Measurements from ENCODE around the gene C5AR1.
"Not testable (repeated sequence)": the region's sequence is repeated elsewhere in the genome, so short reads cannot be mapped to it uniquely, and the experiment has no call there.

The C5AR1 gene

DNA sequence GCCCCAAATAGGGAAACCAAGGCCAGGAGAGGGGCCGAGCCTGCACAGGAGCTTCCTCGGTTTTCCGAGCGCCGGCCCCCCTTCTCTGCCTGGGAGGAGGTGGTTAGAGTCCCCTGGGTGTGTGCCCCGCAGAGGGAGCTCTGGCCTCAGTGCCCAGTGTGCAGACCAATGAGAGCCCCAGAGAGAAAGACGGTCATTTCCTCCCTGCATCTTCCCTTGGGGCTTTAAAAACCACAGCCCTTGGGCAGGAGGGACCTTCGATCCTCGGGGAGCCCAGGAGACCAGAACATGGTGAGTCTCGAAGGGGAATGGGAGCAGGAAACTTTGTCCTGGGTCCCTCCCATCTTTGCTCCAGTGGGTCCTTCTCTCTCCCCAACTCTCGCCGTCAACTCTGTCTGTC is at the start of gene C5AR1:
TSS of gene C5AR1 (plus strand) at position 254 of the 400 bp plus-strand sequence. CDS start at position 289, 35 bp downstream.
- DNase-seq: no peak

- DNase-seq: no peak
These were observed 49.2 kb upstream of the C5AR1 start for GRCh38 chr19:47260476-47260875.

GRCh38 chr19:47261946-47262793 is 47.5 kb upstream of the C5AR1 start:
- not testable (repeated sequence) for DNase-seq

- no peak for DNase-seq
These were observed 45.0 kb upstream of the C5AR1 start for GRCh38 chr19:47264629-47265028.

DNA sequence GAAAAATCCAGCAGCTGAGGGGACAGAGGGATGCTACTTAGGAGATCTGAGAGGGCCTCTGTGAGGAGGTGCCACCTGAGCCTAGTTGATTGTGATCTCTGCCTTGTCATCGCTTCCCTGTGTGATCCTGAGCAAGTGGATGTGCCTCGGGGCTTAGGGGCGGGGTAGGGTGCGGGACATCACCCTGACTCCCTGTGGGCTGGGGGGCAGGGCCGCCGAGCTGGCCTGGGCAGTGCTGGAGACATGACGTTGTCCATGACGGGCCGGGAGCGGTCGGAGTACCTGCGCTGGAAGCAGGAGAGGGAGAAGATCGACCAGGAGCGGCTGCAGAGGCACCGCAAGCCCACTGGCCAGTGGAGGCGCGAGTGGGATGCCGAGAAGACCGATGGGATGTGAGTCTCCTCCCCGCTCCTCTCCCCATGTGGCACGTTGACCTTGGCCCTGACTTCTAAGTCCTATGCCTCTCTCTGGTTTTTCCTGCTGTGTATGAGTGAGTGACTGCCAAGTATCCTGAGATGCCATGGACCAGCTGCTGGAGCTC is 43.2 kb upstream of the C5AR1 start:
- DNase-seq: no peak

- DNase-seq: no peak
These were observed 42.3 kb upstream of the C5AR1 start for GRCh38 chr19:47267350-47267759.

DNA sequence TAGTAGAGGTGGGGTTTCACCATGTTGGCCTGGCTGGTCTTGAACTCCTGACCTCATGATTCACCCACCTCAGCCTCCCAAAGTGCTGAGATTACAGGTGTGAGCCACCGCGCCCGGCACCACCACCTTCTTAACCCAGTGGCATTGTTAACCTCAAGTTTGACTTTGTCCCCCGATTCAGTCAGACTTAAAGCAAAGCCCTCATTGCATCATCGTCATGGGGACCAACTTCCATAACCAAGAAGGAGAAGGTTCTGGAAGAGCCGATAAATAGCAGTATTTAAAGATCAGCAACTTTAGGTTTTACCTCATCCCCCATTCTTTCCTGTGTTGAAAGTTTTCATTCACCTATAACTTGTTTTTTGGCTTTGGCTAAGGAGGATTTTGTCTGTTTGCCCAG is 41.6 kb upstream of the C5AR1 start:
- no peak for DNase-seq

- no peak for DNase-seq
These were observed 40.1 kb upstream of the C5AR1 start for GRCh38 chr19:47269596-47269995.

DNA sequence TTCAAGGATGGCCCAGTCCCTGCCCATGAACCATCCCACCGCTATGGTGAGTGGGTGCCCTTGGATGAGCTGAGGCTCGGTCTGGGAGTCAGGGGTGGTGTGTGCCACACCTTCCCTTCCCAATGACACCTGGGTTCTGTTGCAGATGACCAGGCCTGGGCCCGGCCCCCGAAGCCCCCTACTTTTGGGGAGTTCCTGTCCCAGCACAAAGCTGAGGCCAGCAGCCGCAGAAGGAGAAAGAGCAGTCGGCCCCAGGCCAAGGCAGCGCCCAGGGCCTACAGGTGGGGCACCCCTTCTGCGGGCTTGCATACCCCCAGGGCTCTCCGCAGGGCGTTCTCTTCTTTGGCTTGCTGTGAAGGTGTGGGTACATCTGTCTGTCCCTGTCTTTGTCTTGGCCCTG is 39.3 kb upstream of the C5AR1 start:
- no peak for DNase-seq

DNA sequence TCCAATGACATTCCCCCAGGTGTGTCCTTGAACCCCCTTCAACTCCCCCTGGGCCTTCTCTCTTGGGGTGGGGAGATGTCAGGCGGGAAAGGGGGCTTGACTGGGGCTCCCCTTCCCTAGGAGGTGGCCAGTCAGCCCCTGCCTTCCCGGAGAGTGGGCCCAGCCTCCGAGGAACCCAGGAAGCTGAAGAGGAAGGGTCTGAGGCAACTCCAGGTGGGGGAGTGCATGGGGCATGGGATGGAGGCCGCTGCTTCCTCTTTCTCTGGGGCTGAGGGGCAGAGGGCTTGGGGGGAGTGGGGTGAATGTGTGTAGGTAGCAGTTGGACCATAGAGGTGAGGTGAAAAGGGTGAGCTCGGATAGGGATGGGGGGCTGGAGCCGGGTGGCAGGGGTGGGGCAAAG is 37.7 kb upstream of the C5AR1 start:
- no peak for DNase-seq

DNA sequence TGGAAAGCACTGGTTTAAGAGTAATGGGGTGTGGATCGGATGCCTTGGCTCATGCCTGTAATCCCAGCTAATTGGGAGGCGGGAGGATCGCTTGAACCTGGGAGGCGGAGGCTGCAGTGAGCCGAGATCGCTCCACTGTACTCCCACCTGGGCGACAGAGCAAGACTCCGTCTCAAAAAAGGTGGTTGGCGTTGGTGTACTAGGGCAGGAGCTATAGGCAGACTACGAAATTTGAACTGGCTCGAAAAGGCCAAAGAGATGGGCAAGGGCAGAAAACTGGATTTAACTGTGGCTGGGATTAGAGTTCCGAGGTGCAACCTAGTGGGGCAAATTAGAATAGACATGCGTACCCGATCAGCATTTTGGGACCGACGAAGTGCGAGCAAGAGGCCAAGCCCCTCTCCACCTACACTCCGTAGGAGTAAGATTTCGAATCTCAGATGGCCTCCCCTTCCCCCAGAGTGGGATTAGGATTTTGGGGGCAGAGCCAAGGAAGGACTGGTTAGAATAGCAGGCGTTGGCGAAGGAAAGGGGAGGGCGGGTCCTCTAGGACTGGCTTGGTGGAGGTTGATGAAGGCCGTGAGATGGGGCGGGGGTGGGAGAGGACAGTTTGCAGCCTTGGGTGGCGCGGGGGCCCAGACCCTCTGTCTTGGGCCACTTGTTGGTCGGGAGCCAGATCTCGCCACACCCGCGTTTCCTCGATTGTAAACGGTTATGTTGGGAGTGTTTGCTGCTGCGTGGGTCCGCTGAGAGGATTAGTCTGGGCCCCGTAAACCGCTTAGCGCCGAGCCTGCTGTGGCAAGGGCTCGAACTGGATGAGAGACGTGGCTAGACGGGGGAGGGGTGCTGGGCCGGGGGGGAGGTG is 37.0 kb upstream of the C5AR1 start:
- no peak for DNase-seq

DNA sequence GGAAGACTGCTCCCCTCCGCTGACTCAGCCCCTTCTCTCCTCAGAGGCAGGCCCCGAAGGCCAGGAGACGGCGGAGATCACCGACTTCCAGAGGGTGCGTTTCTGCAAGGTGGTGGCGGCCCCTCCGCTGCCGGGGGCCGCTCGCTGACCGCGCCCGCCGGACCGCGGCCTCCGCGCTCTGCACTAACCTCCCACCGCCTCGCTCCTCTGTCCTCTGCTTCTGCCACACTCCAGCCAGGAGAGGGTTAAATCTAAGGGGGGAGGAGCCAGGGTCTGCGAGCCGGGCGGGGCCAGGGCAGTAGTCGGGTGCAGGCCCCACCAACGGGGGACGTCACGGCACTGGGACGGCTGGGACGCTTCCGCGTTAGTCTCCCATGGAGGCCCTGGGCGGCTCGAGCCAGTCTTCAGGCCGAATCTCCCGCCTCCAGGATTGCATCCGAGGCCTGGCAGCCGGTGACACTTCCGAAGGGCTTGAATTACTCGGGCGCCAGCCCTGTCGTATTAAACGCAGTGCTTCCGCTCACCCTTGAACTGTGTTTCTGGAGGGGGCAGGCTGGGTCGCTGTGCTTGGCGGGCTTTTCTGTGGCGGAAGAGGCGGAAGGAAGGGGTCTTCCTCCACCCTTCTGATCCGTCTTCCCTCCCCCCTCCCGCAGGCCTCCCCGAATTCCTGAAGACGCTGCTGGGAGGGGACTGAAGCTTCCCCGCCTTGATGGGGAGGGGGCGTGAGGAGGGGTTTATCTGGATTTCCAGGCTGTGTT is 36.2 kb upstream of the C5AR1 start:
- peak; percentile 93 for DNase-seq

DNA sequence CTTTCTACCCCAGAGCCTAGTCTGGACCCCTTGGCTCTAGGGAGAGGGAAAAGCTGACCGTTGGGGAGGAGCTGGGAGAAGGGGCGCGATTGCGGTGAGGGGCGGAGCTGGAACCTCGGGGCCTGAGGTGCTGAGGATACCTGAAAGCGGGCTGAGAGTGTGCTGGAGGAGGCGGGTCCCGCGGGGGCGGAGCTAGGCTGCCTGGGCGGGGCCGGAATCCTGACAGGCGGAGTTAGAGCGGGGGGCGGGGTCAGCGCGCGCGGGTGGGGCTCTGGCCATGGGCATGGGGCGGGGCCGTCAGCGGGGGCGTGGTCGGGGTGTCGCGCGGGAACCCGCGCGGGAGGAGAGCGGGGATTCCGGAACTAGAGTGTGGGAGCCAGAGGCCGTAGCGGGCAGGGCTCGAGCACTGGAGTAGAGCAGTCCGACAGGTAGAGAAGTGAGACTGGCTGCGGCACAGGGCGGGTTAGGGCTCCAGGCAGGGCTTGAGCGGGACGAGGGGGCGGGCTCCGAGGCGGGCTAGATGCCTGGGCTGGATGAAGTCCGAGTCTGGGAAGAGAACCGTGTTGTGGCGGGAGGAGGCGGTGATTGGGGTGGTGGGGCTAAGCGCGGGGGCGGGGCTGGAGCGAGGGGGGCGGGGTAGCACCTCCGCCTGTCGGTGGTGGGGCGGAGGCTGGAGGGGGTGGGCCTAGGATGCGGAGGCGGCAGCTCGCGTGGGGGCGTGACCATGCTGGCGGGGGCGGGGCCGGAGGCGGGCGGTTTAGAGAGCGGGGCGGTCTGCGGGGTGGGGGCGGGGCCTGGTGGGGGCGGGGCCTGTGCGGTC is 35.4 kb upstream of the C5AR1 start, which contains the start of gene INAFM1:
TSS of gene INAFM1 (plus strand) at position 815 of the 820 bp plus-strand sequence. CDS start 35 bp downstream, outside the sequence.
- DNase-seq: peak; percentile 98

GRCh38 chr19:47274891-47275761 is 34.5 kb upstream of the C5AR1 start:
- no peak for DNase-seq

- no peak for DNase-seq
These were observed 33.7 kb upstream of the C5AR1 start for GRCh38 chr19:47275791-47276461.

- not testable (repeated sequence) for DNase-seq
These were observed 33.1 kb upstream of the C5AR1 start for GRCh38 chr19:47276513-47276912.

DNA sequence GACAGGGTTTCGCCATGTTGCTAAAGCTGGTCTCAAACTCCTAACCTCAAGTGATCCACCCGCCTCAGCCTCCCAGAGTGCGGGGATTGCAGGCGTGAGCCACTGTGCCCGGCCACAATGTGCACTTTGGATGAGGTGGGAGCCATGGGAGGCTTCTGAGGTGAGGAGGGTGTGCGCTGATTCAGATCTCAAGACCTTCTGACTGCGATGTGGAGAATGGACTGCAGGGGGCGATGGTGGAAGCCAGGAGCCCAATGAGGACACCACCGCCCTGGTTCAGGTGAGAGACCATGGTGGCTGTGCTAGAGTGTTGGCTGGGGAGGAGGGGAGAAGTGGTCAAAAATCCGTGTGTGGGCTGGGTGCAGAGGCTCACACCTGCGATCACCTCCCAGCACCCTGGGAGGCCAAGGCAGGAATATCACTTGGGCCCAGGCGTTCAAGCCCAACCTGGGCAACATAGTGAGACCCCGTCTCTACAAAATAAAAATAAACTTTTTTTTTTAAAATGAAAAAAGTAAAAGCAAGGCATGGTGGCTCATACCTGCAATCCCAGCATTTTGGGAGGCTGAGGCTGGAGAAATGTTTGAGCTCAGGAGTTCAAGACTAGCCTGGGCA is 29.4 kb upstream of the C5AR1 start:
- peak; percentile 64 for DNase-seq

DNA sequence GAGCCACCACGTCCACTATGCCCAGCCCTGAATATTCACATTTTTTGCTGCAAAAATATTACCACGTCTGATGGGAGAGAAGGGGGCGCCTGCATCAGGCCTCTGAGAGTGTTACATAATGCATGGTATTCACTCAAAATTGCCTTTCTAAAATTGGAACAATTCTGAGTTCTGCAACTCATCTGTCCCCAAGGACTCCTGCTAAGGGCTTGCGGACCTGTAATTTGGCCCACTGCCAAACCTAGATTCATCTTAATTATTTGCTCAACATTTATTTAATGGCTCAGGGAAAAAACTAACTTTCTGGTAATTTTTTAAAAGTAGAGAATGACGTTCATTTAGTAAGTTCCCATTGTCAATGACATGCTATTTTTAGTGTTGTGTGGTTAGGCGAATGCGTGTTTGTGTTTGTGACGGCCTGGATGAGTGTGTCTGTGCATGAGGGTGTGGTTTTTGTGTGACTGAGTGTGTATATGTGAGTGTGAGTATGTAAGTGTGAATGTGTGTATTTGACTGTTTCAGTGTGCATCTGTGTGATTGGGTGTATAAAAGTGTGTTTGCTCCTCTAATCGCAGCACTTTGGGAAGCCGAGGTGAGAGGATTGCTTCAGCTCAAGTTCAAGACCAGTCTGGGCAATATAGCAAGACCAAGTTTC is 26.1 kb upstream of the C5AR1 start:
- no peak for DNase-seq

DNA sequence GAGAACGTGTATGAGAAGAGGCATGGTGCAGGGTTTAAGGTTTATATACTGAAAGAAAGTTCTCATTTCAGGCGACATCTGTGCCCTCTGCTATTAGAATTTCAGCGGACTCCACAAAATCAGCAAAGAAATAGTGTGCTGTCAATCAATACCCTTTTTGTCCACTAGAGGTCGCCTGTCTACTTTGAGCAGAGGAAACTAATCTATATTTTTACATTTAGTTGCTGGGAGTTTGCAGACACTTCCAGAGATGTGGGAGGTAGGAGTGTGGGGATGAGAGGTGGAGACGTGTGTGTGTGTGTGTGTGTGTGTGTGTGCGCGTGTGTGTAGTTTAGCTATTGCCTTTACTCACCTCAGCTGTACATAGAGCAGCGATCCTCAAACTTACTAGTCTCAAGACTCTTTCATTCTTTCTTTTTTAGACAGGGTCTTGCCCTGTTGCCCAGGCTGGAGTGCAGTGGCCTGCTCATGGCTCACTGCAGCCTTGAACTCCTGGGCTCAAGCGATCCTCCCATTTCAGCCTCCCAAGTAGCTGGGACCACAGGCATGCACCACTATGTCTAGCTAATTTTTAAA is 25.2 kb upstream of the C5AR1 start:
- DNase-seq: peak; percentile 76
